OCI-LY7 (cell line): Measurements from ENCODE around the gene CST7. TPM values are rescaled to one million over a fixed set of nuclear protein-coding genes. Genes with fewer than 3 reads are reported as not detected.

Experiments
- BruUV-seq: library from RNA; stranded (reverse); fragments of 400-500 nt; replicated peaks from 2 replicates; lab custom pipeline; 2021; lab: Mats Ljungman, UMichigan
- CTCF ChIA-PET: fragments of 300-600 bp; sonication (Branson Sonifier 250); formaldehyde crosslinking; loops from one replicate; lab custom pipeline; 2022; ENCODE audit warnings: antibody characterized with exemption; ENCODE audit not compliant: unreplicated experiment; lab: Charles Lee
- POLR2A ChIA-PET: fragments of 300-600 bp; sonication (Branson Sonifier 250); formaldehyde crosslinking; loops from one replicate; lab custom pipeline; 2022; ENCODE audit warnings: antibody characterized with exemption; lab: Charles Lee
- DNase-seq: peaks from one replicate; pipeline ENCODE4 v3.0.0-alpha.2; 2015; ENCODE audit warnings: low spot score
- H2AFZ ChIP-seq: fragments of 200-600 bp; sonication (generic), shearing (Covaris generic); 2 replicates; pipeline ENCODE4 v1.6.1; 2014; ENCODE audit warnings: mild to moderate bottlenecking, antibody characterized with exemption, low read length, moderate library complexity
- H3K27ac ChIP-seq: fragments of 200-600 bp; sonication (generic); 2 replicates; pipeline ENCODE4 v1.5.1; 2014; ENCODE audit warnings: mixed run types, low read depth, mild to moderate bottlenecking, moderate library complexity, low read length, inconsistent platforms; ENCODE audit not compliant: poor library complexity, severe bottlenecking
- H3K36me3 ChIP-seq: fragments of 200-600 bp; sonication (generic); 2 replicates; pipeline ENCODE4 v1.6.1; 2014; ENCODE audit warnings: mild to moderate bottlenecking, antibody characterized with exemption, low read length, moderate library complexity, mixed read lengths; ENCODE audit not compliant: insufficient read depth
- H3K4me1 ChIP-seq: fragments of 200-600 bp; sonication (generic); 2 replicates; pipeline ENCODE4 v1.5.1; 2014; ENCODE audit warnings: mild to moderate bottlenecking, low read length; ENCODE audit not compliant: insufficient read depth, poor library complexity, severe bottlenecking
- H3K4me2 ChIP-seq: fragments of 200-600 bp; sonication (generic); 2 replicates; pipeline ENCODE4 v1.6.1; 2014; ENCODE audit warnings: mild to moderate bottlenecking, low read length
- H3K4me3 ChIP-seq: fragments of 200-600 bp; sonication (generic); 2 replicates; pipeline ENCODE4 v1.5.1; 2014; ENCODE audit warnings: mild to moderate bottlenecking, low read depth, low read length; ENCODE audit not compliant: poor library complexity, severe bottlenecking
- H3K79me2 ChIP-seq: fragments of 200-600 bp; sonication (generic); 2 replicates; pipeline ENCODE4 v1.6.1; 2016; ENCODE audit warnings: low read depth, mild to moderate bottlenecking, low read length, moderate library complexity, mixed read lengths; ENCODE audit not compliant: insufficient read depth
- H3K9me2 ChIP-seq: fragments of 200-600 bp; sonication (generic); 2 replicates; pipeline ENCODE4 v1.6.1; 2016; ENCODE audit warnings: mild to moderate bottlenecking, low read length, mixed read lengths; ENCODE audit not compliant: insufficient read depth
- H3K9me3 ChIP-seq: fragments of 200-600 bp; sonication (generic); 2 replicates; pipeline ENCODE4 v1.6.1; 2014; ENCODE audit warnings: mild to moderate bottlenecking, mixed run types, low read length, mixed read lengths
- H4K20me1 ChIP-seq: fragments of 200-600 bp; sonication (generic); 2 replicates; pipeline ENCODE4 v1.6.1; 2014; ENCODE audit warnings: mild to moderate bottlenecking, antibody characterized with exemption, low read length, moderate library complexity, mixed read lengths; ENCODE audit not compliant: insufficient read depth
- CTCF ChIP-seq: fragments of 200-600 bp; sonication (generic); conservative IDR thresholded peaks from 2 replicates; pipeline ENCODE4 v1.5.1; 2014; ENCODE audit warnings: mild to moderate bottlenecking, antibody characterized with exemption, low read length, moderate library complexity, mixed read lengths
- EZH2phosphoT487 ChIP-seq: fragments of 200-600 bp; sonication (generic); IDR thresholded peaks from 2 replicates; pipeline ENCODE4 v1.6.1; 2018; ENCODE audit warnings: low read depth, borderline replicate concordance, mild to moderate bottlenecking, mixed run types, antibody characterized with exemption, low read length, moderate library complexity, mixed read lengths
- intact Hi-C: fragments of 100-400 bp; cut with micrococcal nuclease; formaldehyde crosslinking; loops from one replicate; pipeline ENCODE4 v1.10.0; 2022; ENCODE audit not compliant: unreplicated experiment
- total RNA-seq, 2 experiments: library from RNA; depleted of rRNA in 1 of 2; stranded (reverse); fragments of >200 nt in 1 of 2; shearing (Covaris generic) in 1 of 2; gene quantifications; 2 replicates each; pipeline ENCODE4 v1.2.3, GENCODE V29; 2014 to 2022

CST7 gene
- total RNA-seq, 2 experiments from 2014 or later, result not detected

- Histone ChIP-seq H3K79me2 (no peaks in the 10 kb centered on the region), H3K4me1 (no peaks in the 10 kb centered on the region), H3K9me3 (peaks cover 5% of the 10 kb centered on the region), H3K4me3 (no peak overlapping the region), H3K9me2 (no peaks in the 10 kb centered on the region), H3K4me2 (no peak overlapping the region), H3K27ac (no peak overlapping the region), H4K20me1 (no peaks in the 10 kb centered on the region), H3K36me3 (no peaks in the 10 kb centered on the region), H2AFZ (no peak overlapping the region)
- TF ChIP-seq CTCF (no peak), EZH2phosphoT487 (no peak)
- no TSS peak for BruUV-seq
- DNase-seq, result no peak
- ChIA-PET CTCF (no interaction called here), POLR2A (no interaction called here)
- intact Hi-C loops, result no loop called here
Measured at GRCh38 chr20:24910461-24910860, 38.6 kb upstream of the CST7 start.

- H3K36me3 ChIP-seq, result no peaks in the 10 kb centered on the region
- POLR2A ChIA-PET, result no interaction called here
- H3K4me2 ChIP-seq, result no peak overlapping the region
- H4K20me1 ChIP-seq, result no peaks in the 10 kb centered on the region
- no TSS peak for BruUV-seq
- H3K79me2 ChIP-seq, result no peaks in the 10 kb centered on the region
- no peak overlapping the region for H2AFZ ChIP-seq
- H3K4me3 ChIP-seq, result no peak overlapping the region
- H3K27ac ChIP-seq, result no peak overlapping the region
- H3K9me3 ChIP-seq, result peaks cover 5% of the 10 kb centered on the region
- intact Hi-C loops, result no loop called here
- no peak for DNase-seq
- CTCF ChIA-PET, result no interaction called here
- TF ChIP-seq CTCF, result no peak
- no peak for TF ChIP-seq EZH2phosphoT487
- H3K9me2 ChIP-seq, result no peaks in the 10 kb centered on the region
- H3K4me1 ChIP-seq, result no peaks in the 10 kb centered on the region
Measured at GRCh38 chr20:24911461-24911860, 37.6 kb upstream of the CST7 start.

- no peak overlapping the region for H3K4me2 ChIP-seq
- no peak overlapping the region for H3K27ac ChIP-seq
- no TSS peak for BruUV-seq
- no peaks in the 10 kb centered on the region for H3K36me3 ChIP-seq
- H2AFZ ChIP-seq, result no peak overlapping the region
- intact Hi-C loops, result no loop called here
- ChIA-PET POLR2A (no interaction called here), CTCF (no interaction called here)
- no peaks in the 10 kb centered on the region for H4K20me1 ChIP-seq
- no peaks in the 10 kb centered on the region for H3K9me2 ChIP-seq
- no peak for TF ChIP-seq EZH2phosphoT487
- no peak overlapping the region for H3K4me3 ChIP-seq
- no peaks in the 10 kb centered on the region for H3K79me2 ChIP-seq
- H3K9me3 ChIP-seq, result no peaks in the 10 kb centered on the region
- no peak for DNase-seq
- H3K4me1 ChIP-seq, result no peaks in the 10 kb centered on the region
Measured at GRCh38 chr20:24912397-24913075, 36.5 kb upstream of the CST7 start.
